Uterus (tissue), 2 donors: ENCODE data around the gene STARD10.

ENCODE experiments used
- POLR2A ChIP-seq, 2 donors: fragments of 450-650 bp; IDR thresholded peaks; one replicate each; pipeline ENCODE4 v1.6.1; 2016; ENCODE audit warnings: antibody characterized with exemption in 2 of 2, mild to moderate bottlenecking in 1 of 2, moderate library complexity in 1 of 2
- TF ChIP-seq, protein P1 (sequence below), 4 experiments: fragments of 200-600 bp in 2 of 4; fragments of 450-650 bp in 2 of 4; sonication (generic) in 2 of 4; IDR thresholded peaks; one replicate each; pipeline ENCODE4 v1.5.1; 2016 to 2019; ENCODE audit warnings: antibody characterized with exemption in 4 of 4, mild to moderate bottlenecking in 2 of 4, moderate library complexity in 1 of 4

DNA sequence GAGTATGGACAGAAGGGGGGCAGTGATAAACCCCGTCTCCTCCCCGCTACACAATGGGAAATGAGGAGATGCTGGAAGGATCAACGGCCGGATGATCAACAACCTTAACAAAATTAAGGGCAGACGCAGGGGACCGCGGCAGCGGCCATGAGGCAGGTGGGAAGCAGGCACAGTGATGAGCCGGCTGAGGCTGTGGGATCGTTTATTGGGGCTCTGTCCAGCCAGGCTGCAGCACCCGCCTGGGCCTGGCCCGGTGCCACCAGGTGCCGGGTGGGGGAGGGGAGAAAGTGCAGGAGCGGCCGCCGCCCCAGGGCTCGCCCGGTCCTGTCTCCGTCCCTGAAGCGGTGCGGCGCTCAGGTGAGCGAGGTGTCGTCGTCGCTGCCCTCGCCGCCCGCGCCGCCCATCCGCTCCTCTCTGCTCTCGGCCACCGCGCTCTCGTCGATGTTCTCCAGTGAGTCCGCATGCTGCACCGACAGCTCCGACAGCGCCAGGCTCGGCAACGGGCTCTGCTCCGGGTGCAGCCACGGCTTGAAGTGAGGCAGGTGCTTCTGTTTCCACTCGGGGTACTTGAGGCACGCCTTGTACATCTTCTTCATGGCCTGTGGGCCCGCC lies 39.2 kb downstream of the STARD10 start:
- TF ChIP-seq, protein P1, sequence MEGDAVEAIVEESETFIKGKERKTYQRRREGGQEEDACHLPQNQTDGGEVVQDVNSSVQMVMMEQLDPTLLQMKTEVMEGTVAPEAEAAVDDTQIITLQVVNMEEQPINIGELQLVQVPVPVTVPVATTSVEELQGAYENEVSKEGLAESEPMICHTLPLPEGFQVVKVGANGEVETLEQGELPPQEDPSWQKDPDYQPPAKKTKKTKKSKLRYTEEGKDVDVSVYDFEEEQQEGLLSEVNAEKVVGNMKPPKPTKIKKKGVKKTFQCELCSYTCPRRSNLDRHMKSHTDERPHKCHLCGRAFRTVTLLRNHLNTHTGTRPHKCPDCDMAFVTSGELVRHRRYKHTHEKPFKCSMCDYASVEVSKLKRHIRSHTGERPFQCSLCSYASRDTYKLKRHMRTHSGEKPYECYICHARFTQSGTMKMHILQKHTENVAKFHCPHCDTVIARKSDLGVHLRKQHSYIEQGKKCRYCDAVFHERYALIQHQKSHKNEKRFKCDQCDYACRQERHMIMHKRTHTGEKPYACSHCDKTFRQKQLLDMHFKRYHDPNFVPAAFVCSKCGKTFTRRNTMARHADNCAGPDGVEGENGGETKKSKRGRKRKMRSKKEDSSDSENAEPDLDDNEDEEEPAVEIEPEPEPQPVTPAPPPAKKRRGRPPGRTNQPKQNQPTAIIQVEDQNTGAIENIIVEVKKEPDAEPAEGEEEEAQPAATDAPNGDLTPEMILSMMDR (IDR thresholded peaks at IDR 0.05) = no peak
- no peak for TF ChIP-seq POLR2A (IDR thresholded peaks at IDR 0.05)
